PC-3 (cell line): ENCODE data around the gene TBC1D2. TPM values are rescaled to one million over a fixed set of nuclear protein-coding genes. Genes with fewer than 3 reads are reported as not detected.

ENCODE experiments used
- ATAC-seq: fragments of 200-7000 bp; cut with Tn5 transposase; 2 replicates; pipeline ENCODE4 v1.9.1; 2020; ENCODE audit warnings: mild to moderate bottlenecking, moderate library complexity
- BruUV-seq: library from RNA; stranded (reverse); fragments of 400-500 nt; replicated peaks from 2 replicates; lab custom pipeline; 2021; lab: Mats Ljungman, UMichigan
- CTCF ChIA-PET: fragments of 300-600 bp; sonication (Branson Sonifier 250); formaldehyde crosslinking; loops from one replicate; lab custom pipeline; 2022; ENCODE audit warnings: antibody characterized with exemption; lab: Charles Lee
- POLR2A ChIA-PET: fragments of 300-600 bp; sonication (Branson Sonifier 250); formaldehyde crosslinking; loops from one replicate; lab custom pipeline; 2022; ENCODE audit warnings: antibody characterized with exemption; ENCODE audit not compliant: unreplicated experiment; lab: Charles Lee
- DNase-seq: peaks from one replicate; pipeline ENCODE4 v3.0.0-alpha.2; 2015
- H2AFZ ChIP-seq: fragments of 300-600 bp; sonication (generic); 2 replicates; pipeline ENCODE4 v1.6.0; 2016; ENCODE audit warnings: antibody characterized with exemption, low read length
- H3F3A ChIP-seq: fragments of 300-600 bp; sonication (generic); one replicate; pipeline ENCODE4 v1.6.0; 2017; ENCODE audit warnings: antibody characterized with exemption, low read length, control low read depth, mild to moderate bottlenecking; ENCODE audit not compliant: unreplicated experiment
- H3K27ac ChIP-seq: fragments of 300-600 bp; sonication (generic); 2 replicates; pipeline ENCODE4 v1.5.1; 2016; ENCODE audit warnings: mild to moderate bottlenecking, low read length
- H3K27me3 ChIP-seq: fragments of 300-600 bp; sonication (generic); 2 replicates; pipeline ENCODE4 v1.6.1; 2016; ENCODE audit warnings: low read length, mixed read lengths
- H3K36me3 ChIP-seq: fragments of 300-600 bp; sonication (generic); 2 replicates; pipeline ENCODE4 v1.6.1; 2016; ENCODE audit warnings: low read depth, mixed run types, low read length, mixed read lengths
- H3K4me1 ChIP-seq: fragments of 300-600 bp; sonication (generic); 2 replicates; pipeline ENCODE4 v1.5.1; 2016; ENCODE audit warnings: low read length; ENCODE audit not compliant: insufficient read depth
- H3K4me2 ChIP-seq: fragments of 300-600 bp; sonication (generic); 2 replicates; pipeline ENCODE4 v1.6.0; 2016; ENCODE audit warnings: low read length
- H3K4me3 ChIP-seq: fragments of 300-600 bp; sonication (generic); 2 replicates; pipeline ENCODE4 v1.5.1; 2016; ENCODE audit warnings: mild to moderate bottlenecking, low read length, mixed read lengths
- H3K79me2 ChIP-seq: fragments of 300-600 bp; sonication (generic); 2 replicates; pipeline ENCODE4 v1.6.1; 2017; ENCODE audit warnings: low read length, mixed read lengths
- H3K9ac ChIP-seq: fragments of 300-600 bp; sonication (generic); 2 replicates; pipeline ENCODE4 v1.6.0; 2016; ENCODE audit warnings: mild to moderate bottlenecking, low read length
- H3K9me2 ChIP-seq: fragments of 300-600 bp; sonication (generic); replicated peaks from 2 replicates; pipeline ENCODE4 v1.6.1; 2016; ENCODE audit warnings: mixed run types, low read length, mixed read lengths
- H3K9me3 ChIP-seq: fragments of 300-600 bp; sonication (generic); 2 replicates; pipeline ENCODE4 v1.6.1; 2016; ENCODE audit warnings: low read length, mixed read lengths
- H4K20me1 ChIP-seq: fragments of 300-600 bp; sonication (generic); 2 replicates; pipeline ENCODE4 v1.6.1; 2016; ENCODE audit warnings: low read length, mixed read lengths
- CTCF ChIP-seq: fragments of 300-600 bp; sonication (generic); conservative IDR thresholded peaks from 2 replicates; pipeline ENCODE4 v1.5.1; 2017; ENCODE audit warnings: antibody characterized with exemption, low read depth, mild to moderate bottlenecking, low read length
- EZH2 ChIP-seq: fragments of 300-600 bp; sonication (generic); IDR thresholded peaks from one replicate; pipeline ENCODE4 v1.6.1; 2017; ENCODE audit warnings: antibody characterized with exemption, mild to moderate bottlenecking, low read length; ENCODE audit not compliant: unreplicated experiment
- EZH2phosphoT487 ChIP-seq: fragments of 300-600 bp; sonication (generic); IDR thresholded peaks from 2 replicates; pipeline ENCODE4 v1.6.1; 2018; ENCODE audit warnings: mild to moderate bottlenecking, antibody characterized with exemption, low read length, borderline replicate concordance
- intact Hi-C: fragments of 100-400 bp; cut with micrococcal nuclease; formaldehyde crosslinking; loops from 2 replicates; pipeline ENCODE4 v1.9.0; 2023
- total RNA-seq: library from RNA; depleted of rRNA; stranded (reverse); fragments of >200 nt; gene quantifications from 2 replicates; pipeline ENCODE4 v1.2.3, GENCODE V29; 2014

TBC1D2 gene
- total RNA-seq, 1 experiment from 2014 or later, result 7.4 TPM

GRCh38 chr9:98204692-98205091 lies 50.8 kb downstream of the TBC1D2 start:
- no peaks in the 10 kb centered on the region for H3K27me3 ChIP-seq
- H3K4me2 ChIP-seq, result no peak overlapping the region
- ATAC-seq (no peak), DNase-seq (no peak)
- no peak overlapping the region for H3K9ac ChIP-seq
- no peaks in the 10 kb centered on the region for H3K9me3 ChIP-seq
- ChIA-PET POLR2A (no interaction called here), CTCF (interaction anchor here (1.2 kb wide), 1 partner anchor 59 kb away, joined by 5 read pairs; no protein-coding TSS in a partner anchor)
- H4K20me1 ChIP-seq, result no peaks in the 10 kb centered on the region
- intact Hi-C loops, result loop anchor here (1.0 kb wide), 1 partner anchor 59 kb away; no protein-coding TSS in a partner anchor
- H2AFZ ChIP-seq, result no peak overlapping the region
- no peak overlapping the region for H3K4me3 ChIP-seq
- H3K36me3 ChIP-seq, result no peaks in the 10 kb centered on the region
- H3K9me2 ChIP-seq, result no peaks in the 10 kb centered on the region
- no peaks in the 10 kb centered on the region for H3F3A ChIP-seq
- H3K4me1 ChIP-seq, result no peaks in the 10 kb centered on the region
- no peaks in the 10 kb centered on the region for H3K79me2 ChIP-seq
- TF ChIP-seq EZH2 (no peak), EZH2phosphoT487 (no peak)
- BruUV-seq, result no TSS peak
- H3K27ac ChIP-seq, result no peak overlapping the region

- H3K4me3 ChIP-seq, result no peak overlapping the region
- H3K36me3 ChIP-seq, result no peaks in the 10 kb centered on the region
- H3K9me3 ChIP-seq, result no peaks in the 10 kb centered on the region
- no peak overlapping the region for H3K27ac ChIP-seq
- no peaks in the 10 kb centered on the region for H3K9me2 ChIP-seq
- ChIA-PET POLR2A (no interaction called here), CTCF (no interaction called here)
- H3K4me2 ChIP-seq, result no peak overlapping the region
- no peaks in the 10 kb centered on the region for H3K4me1 ChIP-seq
- H4K20me1 ChIP-seq, result no peaks in the 10 kb centered on the region
- H3K9ac ChIP-seq, result no peak overlapping the region
- ATAC-seq (no peak), DNase-seq (no peak)
- TF ChIP-seq EZH2 (no peak), EZH2phosphoT487 (no peak), CTCF (no peak)
- no peak overlapping the region for H2AFZ ChIP-seq
- no peaks in the 10 kb centered on the region for H3F3A ChIP-seq
- H3K79me2 ChIP-seq, result no peaks in the 10 kb centered on the region
- BruUV-seq, result no TSS peak
- intact Hi-C loops, result no loop called here
- no peaks in the 10 kb centered on the region for H3K27me3 ChIP-seq
Observed at GRCh38 chr9:98203153-98203552, 52.3 kb downstream of the TBC1D2 start.

- TF ChIP-seq EZH2phosphoT487, result no peak
- no peak for TF ChIP-seq EZH2
- no peak for TF ChIP-seq CTCF
- DNase-seq (no peak), ATAC-seq (no peak)
- BruUV-seq, result no TSS peak
- H3K36me3 ChIP-seq, result no peaks in the 10 kb centered on the region
- H3K9me3 ChIP-seq, result no peaks in the 10 kb centered on the region
- H3K4me2 ChIP-seq, result no peak overlapping the region
- H3K27me3 ChIP-seq, result no peaks in the 10 kb centered on the region
- H3K27ac ChIP-seq, result no peak overlapping the region
- no peaks in the 10 kb centered on the region for H3K9me2 ChIP-seq
- no peaks in the 10 kb centered on the region for H3K79me2 ChIP-seq
- ChIA-PET POLR2A (no interaction called here), CTCF (no interaction called here)
- H3K4me1 ChIP-seq, result no peaks in the 10 kb centered on the region
- H3F3A ChIP-seq, result no peaks in the 10 kb centered on the region
- intact Hi-C loops, result no loop called here
- H4K20me1 ChIP-seq, result no peaks in the 10 kb centered on the region
- no peak overlapping the region for H3K9ac ChIP-seq
- no peak overlapping the region for H3K4me3 ChIP-seq
- no peak overlapping the region for H2AFZ ChIP-seq
Observed at GRCh38 chr9:98202252-98202651, 53.2 kb downstream of the TBC1D2 start.
